NCI-H748 (cell line): Measurements from ENCODE around the gene PPRC1.
A peak's percentile ranks its signal among the peaks of the same experiment; 100 is the strongest.

Experiments used
- DNase-seq: peaks from one replicate; lab custom pipeline; 2025; ENCODE audit not compliant: unreplicated experiment; lab: John Stamatoyannopoulos, UW

The PPRC1 gene

GRCh38 chr10:102147561-102147960, 14.7 kb downstream of the PPRC1 start:
- DNase-seq: no peak

GRCh38 chr10:102148275-102148674, 15.4 kb downstream of the PPRC1 start:
- no peak for DNase-seq

DNA sequence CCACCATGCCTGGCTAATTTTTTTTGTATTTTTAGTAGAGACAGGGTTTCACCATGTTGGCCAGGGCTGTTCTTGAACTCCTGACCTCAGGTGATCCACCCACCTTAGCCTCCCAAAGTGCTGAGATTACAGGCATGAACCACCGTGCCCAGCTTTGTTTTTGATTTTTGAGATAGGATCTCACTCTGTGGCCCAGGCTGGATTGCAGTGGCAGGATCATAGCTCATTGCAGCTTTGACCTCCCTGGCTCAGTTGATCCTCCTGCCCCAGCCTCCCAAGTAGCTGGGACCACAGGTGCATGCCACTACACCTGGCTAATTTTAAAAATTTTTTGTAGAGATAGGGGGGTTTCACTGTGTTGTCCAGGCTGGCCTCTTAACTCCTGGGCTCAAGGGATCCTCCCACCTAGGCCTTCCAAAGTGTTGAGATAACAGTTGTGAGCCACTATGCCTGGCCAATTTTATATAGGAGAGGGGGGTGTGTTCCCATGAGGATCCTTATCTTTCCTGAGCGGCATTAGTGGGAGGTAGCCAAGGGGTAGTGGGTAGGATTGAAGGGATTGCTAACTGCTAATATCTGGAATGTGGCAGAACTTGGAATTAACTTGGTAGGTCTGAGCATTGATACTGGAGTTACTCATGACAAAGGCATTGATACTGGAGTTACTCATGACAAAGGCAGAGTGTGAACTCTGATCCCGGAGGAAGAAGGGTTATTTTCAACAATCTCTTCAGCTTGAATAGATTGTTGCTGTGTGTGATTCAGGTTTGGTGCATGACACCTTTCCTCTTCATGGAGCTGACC, 18.3 kb downstream of the PPRC1 start:
- DNase-seq: no peak

- DNase-seq: peak; percentile 97
Observed at GRCh38 chr10:102151774-102152544, 19.1 kb downstream of the PPRC1 start, which contains the start of gene NOLC1. NOLC1 (plus strand) TSS chr10:102152389; CDS start chr10:102152411, 22 bp downstream.

GRCh38 chr10:102152545-102152890, 19.7 kb downstream of the PPRC1 start:
- peak; percentile 42 for DNase-seq

DNA sequence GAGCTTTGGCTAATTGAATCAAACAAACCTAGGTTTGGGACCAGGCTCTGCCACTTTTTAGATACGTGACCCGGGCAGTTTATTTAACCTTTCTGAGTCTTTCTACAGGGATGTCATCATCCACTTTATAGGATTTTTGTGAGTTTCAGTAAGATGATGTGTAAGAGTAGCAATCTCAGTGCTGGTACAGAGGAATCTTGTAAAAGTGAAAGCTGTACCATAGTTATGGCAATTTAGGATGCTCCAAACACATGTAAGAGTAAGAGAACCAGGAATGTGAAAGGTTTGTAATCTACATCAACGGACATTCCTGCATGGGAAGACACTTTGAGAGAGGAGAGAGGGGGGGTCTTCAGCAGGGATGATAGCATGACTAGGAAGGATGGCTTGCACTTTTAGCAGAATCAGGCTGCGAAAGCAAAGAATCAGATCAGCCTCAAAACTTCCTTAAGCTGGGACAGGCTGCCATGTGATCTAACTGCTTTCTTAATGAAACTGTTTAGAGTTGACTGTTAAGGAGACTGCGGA, 20.3 kb downstream of the PPRC1 start:
- no peak for DNase-seq

GRCh38 chr10:102154466-102155116, 21.8 kb downstream of the PPRC1 start:
- no peak for DNase-seq

- DNase-seq: no peak
Observed at GRCh38 chr10:102157224-102157623, 24.4 kb downstream of the PPRC1 start.

DNA sequence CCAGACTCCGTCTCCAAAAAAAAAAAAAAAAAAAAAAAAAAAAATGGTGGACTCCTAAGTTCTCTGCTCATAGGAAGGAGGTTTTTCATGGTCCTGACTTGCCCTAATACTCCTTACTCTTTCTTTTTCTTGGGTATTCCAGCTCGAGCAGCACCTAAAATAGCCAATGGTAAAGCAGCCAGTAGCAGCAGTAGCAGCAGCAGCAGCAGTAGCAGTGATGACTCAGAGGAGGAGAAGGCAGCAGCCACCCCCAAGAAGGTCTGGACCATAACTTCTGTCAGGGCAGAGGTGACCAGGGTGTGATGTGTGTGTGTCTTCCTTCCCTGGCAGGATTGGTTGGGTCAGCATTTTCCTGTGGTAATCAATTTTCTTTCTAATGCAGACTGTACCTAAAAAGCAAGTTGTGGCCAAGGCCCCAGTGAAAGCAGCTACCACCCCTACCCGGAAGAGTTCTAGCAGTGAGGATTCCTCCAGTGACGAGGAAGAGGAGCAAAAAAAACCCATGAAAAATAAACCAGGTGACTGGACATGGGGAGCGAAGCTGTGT, 26.3 kb downstream of the PPRC1 start:
- no peak for DNase-seq

DNA sequence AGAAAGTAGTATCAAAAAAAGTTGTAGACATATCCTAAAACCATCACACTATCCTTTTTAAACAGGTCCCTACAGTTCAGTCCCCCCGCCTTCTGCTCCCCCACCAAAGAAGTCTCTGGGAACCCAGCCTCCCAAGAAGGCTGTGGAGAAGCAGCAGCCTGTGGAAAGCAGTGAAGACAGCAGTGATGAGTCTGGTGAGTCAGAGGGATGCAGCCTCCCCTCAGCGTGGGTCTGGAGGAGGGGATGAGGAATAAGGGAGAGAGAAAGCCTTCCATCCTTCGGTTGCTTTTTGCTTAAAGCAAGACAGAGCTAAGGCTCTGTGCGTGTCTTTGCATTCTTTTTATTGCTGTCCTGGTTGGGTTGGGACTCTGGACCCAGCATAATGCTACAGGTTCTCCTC, 27.0 kb downstream of the PPRC1 start:
- no peak for DNase-seq

DNA sequence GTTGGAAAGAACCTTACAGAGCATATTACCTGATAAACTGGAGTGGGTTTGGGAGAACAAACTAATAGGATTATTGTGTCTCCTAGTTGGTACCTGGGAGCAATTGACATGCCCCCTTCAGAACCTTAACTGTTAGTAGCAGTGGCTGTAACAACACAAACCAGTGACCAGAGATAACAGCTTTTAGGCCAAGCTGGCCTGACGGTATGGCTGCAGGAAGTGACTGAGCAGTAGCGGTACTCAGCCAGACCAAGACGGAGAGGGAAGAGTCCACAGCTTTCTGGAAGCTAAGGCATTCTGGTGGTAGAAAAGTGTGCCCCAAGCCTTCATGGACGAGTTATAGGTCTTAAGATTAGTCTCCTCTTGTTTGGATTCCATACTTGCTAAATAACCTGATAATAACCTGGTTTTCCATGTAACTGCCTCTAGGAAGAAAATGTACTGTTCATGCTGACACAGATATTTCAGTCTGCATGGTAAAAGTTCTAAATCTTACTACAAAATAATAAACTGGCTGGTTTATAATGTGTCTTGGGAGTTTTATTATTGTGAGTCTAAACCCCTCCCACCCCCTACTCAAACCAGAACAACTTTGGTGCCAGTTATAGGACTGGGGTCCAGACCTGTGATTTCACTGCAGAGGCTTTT, 30.6 kb downstream of the PPRC1 start:
- no peak for DNase-seq

DNA sequence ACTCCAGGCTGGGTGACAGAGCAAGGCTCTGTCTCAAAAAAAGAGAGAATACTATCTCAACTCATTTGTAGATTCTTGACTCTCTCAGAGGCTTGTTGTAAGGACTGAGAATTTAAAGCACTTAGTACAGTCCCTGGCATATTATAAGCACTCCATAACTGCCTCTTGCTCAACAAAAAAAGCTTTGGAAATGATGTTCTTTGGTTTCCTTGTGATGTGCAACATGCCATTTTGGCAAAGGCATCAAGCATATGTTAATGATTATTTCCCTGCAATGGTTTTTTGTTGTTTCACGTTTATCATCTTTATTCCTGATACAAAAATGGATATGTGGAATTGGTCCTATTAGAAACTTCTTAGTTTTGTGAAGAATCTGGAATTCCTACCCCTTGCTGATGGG, 35.0 kb downstream of the PPRC1 start:
- DNase-seq: no peak

DNA sequence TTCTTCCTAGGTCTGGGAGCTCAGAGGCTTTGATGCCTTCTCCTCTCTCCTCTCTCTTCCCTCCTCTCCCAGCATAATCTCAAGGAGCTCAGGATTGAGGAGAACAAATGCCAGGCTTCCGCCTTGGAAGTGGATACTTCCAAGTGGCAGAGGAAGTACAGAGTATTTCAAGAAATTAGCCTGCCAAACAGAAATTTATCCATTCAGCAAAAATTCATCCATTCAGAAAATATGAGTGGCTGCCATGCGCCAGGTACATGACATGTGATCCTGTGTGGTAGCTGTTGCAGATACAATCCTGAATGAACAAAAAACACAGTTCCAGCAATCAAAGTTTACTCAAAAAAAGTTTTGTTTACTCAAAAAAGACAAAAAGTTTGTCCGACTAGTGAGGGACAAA, 37.8 kb downstream of the PPRC1 start:
- DNase-seq: no peak

DNA sequence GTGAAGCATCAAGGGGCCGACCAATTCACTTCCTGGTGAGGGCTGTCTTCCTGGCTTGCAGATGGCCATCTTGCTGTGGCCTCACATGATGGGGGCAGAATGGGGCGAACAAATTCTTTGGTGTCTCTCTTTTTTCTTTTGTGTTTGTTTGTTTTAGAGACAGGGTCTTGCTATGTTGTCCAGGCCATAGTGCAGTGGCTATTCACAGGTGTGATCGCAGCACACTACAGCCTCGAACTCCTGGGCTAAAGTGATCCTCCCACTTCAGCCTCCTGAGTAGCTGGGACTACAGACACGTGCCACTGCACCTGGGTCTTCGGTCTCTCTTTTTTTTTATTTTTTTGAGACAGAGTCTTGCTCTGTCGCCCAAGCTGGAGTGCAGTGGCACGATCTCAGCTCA, 39.4 kb downstream of the PPRC1 start:
- DNase-seq: no peak

- no peak for DNase-seq
Observed at GRCh38 chr10:102175415-102175814, 42.6 kb downstream of the PPRC1 start.

GRCh38 chr10:102184606-102185005, 51.8 kb downstream of the PPRC1 start:
- no peak for DNase-seq

DNA sequence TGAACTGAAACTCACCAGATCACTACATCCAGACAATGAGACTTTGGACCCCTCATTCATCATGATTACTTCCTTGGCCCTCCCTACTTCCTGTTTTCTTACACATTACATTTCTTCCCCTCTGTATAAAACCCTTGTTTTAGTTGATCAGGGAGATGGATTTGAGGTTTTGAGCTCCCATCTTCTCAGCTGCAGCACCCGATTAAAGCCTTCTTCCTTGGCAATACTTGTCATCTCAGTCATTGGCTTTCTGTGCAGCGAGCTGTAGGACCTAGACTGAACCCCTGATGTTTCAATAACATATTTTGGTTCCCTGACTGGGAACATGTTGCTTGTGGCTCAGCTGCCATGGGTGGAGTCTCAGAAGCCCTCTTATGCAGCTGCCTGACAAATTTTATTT, 52.4 kb downstream of the PPRC1 start:
- no peak for DNase-seq

DNA sequence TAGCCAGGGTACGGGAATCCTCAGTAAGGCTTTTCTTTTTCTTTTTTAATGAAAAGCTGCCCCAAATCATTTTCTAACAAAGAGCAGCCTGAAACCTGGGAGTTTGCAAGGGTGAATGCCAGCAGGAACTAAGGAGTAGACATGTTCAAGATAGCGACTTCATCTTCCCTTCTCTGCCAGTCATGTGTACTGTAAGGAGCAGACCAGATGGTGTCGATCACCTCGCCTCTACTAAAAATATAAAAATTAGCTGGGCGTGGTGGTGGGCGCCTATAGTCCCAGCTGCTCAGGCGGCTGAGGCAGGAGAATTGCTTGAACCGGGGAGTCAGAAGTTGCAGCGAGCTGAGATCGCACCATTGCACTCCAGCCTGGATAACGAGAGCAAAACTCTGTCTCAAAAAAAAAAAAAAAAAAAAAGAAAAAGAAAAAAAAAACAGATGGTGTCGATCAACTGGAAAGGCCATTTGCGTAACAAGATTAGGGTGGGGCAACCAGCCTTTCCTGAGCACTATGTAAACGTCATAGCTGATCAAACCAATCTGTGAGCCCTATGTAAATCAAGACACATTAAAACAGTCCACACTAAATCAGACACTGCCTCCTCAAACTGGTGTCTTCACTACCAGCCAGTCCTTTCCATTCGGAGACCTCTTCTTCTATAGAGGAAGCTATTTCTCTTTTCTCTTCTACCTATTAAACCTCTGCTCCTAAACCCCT, 53.1 kb downstream of the PPRC1 start:
- DNase-seq: peak; percentile 41

- no peak for DNase-seq
Observed at GRCh38 chr10:102188298-102188940, 55.6 kb downstream of the PPRC1 start.
